KG1 (cell line): ENCODE results near the gene TP53TG5.

Experiments used
- DNase-seq: peaks from one replicate; lab custom pipeline; 2025; lab: John Stamatoyannopoulos, UW

The TP53TG5 gene

GRCh38 chr20:45378191-45378590 is at the start of gene TP53TG5:
TP53TG5 (minus strand) TSS chr20:45378325; CDS start chr20:45378236, 89 bp downstream.
- no peak for DNase-seq

- no peak for DNase-seq
These were observed 49.4 kb upstream of the TP53TG5 start for GRCh38 chr20:45427236-45428149.

DNA sequence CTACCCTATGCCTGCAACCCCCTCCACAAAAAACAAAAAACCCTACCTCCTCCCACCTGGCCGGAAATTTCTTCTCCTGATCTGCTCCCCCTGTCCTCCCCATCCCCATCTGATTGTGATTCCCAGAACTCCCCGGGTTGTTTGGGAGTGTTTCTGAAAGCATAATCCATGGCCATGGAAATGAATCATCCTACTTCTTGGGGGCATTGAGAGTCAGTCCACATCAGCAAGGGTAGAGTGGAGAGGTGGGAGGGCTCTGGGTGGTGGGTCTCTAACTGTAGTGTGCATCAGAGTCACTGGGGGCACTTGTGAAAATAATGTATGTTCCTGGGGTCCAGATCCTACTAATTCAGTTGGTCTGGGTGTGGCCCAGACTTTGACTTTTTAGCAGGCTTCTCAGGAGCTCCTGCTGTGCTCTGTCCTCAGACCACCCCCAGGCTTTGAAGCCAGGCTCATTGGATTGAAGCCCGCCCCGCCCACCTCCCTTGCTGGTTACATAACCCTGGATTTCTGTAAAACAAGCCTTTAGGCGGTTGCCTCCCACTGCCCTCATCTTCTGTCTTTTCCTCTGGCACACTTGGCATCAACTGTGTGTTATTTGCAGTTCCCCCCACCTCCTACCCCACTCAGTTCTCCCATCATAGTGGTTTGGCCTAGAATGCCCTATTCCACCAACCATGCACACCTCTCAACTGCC is 48.3 kb upstream of the TP53TG5 start:
- no peak for DNase-seq

DNA sequence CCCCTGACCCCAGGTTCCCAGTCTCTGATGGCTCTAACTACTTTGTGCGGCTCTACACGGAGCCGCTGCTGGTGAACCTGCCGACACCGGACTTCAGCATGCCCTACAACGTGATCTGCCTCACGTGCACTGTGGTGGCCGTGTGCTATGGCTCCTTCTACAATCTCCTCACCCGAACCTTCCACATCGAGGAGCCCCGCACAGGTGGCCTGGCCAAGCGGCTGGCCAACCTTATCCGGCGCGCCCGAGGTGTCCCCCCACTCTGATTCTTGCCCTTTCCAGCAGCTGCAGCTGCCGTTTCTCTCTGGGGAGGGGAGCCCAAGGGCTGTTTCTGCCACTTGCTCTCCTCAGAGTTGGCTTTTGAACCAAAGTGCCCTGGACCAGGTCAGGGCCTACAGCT is 47.4 kb upstream of the TP53TG5 start:
- no peak for DNase-seq

- DNase-seq = no peak
These were observed 45.6 kb upstream of the TP53TG5 start for GRCh38 chr20:45423700-45424099.

DNA sequence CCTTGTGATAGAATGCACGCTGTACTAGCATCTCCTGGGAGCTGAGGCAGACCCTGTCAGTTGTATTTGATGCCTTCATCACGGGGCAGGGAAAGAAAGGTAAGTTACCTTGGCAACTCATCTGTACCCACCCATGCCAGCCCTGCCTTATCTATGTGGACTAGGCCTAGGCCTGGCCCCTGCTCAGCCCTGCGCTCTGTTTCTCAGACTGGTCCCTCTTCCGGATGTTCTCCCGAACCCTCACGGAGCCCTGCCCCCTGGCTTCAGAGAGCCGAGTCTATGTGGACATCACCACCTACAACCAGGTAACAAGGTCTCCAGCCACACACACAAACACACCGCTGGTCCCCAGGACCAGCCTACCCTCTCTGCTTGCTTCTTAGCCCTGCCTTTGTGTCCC is 42.0 kb upstream of the TP53TG5 start:
- DNase-seq = no peak

DNA sequence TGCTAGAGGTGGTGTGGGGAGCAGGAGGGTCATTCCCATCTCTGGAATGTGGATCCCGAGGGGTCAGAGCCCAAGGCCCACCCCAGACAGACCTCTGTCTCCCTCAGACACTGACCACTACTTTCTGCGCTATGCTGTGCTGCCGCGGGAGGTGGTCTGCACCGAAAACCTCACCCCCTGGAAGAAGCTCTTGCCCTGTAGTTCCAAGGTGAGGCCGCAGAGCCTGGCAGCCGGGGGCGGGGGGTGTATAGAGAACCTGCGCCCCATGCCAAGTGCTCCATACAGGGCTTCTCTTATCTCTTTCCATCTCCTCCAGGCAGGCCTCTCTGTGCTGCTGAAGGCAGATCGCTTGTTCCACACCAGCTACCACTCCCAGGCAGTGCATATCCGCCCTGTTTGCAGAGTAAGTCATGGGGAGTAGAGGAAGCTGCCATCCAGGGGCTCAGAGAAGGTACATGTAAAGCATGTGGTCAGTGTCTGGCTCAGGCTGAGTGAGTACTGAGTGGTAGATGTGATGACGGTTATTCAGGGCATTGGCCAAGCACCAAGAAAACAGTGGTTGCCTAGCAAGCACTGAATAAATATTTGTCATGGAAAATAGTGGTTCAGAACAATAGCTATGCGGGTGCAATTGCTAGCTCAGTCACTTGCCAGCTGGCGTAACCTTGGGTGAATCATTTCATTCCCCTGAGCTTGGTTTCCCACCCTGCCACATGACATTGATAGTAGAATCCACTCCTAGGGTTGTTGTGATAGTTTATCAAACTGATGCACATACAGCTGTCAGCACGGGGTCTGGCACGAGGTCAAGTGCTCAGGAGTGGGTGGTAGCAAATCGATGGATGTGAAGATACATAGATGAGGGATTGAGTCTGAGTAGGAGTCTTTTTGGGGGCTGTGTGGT is 41.3 kb upstream of the TP53TG5 start:
- no peak for DNase-seq

DNA sequence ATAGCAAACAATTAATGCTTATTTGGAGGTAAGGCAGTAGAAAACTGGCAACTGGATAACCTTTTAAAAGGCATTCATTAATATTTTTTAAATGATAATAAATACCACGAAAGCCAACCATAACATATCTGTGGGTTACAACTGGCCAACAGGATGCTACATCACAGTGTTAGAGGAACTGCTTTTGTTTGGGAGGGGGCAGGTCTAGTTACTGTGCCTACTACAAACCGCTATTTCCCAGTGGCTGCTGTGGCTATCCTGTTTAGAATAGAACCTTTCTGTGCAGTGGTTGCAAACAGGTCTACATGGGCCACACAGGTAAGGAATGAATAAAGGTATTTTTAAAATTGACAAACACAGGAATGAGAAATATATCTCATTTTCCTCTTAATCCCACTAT is 38.8 kb upstream of the TP53TG5 start:
- DNase-seq = no peak

DNA sequence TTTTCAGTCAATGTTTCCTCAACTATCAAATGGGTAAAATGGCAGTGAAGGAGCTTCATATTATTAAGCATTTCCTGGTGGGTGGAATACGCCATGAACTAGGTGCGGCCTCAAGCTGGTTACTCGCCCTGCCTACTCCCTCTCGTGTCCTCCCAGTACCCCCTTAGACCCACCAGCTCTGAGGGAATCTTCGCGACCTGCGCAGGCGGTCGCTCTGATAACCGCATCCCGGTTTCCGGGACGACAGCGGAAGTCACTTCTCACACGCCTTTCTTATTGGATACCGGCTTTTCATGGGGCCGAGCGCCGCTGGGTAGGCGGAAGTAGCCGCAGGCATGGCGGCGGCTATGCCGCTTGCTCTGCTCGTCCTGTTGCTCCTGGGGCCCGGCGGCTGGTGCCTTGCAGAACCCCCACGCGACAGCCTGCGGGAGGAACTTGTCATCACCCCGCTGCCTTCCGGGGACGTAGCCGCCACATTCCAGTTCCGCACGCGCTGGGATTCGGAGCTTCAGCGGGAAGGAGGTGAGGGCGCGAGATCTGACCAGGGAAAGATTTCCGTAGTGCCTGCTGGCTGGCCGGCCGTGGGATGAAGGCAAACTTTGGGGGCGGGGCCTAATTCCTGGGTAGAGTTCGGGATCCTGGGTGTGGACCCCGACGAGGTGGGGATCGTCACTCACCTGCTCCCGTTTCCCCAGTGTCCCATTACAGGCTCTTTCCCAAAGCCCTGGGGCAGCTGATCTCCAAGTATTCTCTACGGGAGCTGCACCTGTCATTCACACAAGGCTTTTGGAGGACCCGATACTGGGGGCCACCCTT is 37.9 kb upstream of the TP53TG5 start, which contains the start of gene PIGT:
Gene PIGT (plus strand): TSS at position 320 of the 816 bp plus-strand sequence. CDS start 16 bp downstream, at position 336.
- DNase-seq = peak; percentile 82

GRCh38 chr20:45413479-45413878 is 35.4 kb upstream of the TP53TG5 start:
- DNase-seq = no peak

- no peak for DNase-seq
These were observed 34.5 kb upstream of the TP53TG5 start for GRCh38 chr20:45412653-45413052.

DNA sequence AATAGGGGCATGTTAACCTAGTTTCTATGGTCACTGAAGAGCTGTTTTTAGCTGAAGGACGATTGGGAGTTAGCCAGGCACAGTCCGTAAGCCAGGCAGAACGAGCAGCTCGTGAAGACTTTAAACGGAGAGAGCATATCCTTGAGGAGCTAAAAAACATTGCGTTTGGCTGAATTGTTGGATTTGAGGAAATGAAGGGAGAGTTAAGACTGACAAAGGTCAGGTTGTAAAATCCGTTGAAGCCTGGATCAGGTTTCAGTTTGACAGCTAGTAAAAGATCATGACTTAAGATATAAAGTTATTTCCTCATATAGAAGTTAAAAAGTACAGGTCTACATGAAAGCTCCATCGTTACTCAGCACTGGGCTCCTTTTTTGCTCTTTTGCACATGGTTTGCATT is 32.8 kb upstream of the TP53TG5 start:
- DNase-seq = no peak

DNA sequence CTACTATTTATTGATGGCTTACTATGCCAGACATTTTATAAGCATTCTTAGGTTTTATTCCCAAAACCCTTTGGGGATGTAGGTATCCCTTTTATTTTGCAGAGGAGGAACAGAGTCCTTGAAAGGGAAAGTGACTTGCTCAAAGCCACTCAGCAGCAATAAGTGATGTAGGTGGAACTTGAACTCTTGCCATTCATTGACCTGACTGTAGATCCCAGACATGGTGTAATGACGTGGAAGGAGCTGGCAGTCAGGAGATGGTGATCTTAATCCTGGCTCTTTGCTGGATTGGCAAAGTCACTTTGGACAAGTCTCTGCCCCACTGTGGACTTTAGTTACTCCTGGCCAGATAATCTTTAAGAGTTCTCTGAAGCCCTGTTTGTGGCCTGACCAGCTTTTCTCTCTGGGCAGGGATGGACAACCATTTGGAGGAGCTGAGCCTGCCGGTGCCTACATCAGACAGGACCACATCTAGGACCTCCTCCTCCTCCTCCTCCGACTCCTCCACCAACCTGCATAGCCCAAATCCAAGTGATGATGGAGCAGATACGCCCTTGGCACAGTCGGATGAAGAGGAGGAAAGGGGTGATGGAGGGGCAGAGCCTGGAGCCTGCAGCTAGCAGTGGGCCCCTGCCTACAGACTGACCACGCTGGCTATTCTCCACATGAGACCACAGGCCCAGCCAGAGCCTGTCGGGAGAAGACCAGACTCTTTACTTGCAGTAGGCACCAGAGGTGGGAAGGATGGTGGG is 31.6 kb upstream of the TP53TG5 start:
- no peak for DNase-seq

GRCh38 chr20:45408646-45409213 is 30.6 kb upstream of the TP53TG5 start:
- no peak for DNase-seq

GRCh38 chr20:45407783-45408645 is 29.9 kb upstream of the TP53TG5 start, which contains the start of gene DBNDD2:
DBNDD2 (plus strand) TSS chr20:45408289; CDS start chr20:45408468, 179 bp downstream.
- no peak for DNase-seq

DNA sequence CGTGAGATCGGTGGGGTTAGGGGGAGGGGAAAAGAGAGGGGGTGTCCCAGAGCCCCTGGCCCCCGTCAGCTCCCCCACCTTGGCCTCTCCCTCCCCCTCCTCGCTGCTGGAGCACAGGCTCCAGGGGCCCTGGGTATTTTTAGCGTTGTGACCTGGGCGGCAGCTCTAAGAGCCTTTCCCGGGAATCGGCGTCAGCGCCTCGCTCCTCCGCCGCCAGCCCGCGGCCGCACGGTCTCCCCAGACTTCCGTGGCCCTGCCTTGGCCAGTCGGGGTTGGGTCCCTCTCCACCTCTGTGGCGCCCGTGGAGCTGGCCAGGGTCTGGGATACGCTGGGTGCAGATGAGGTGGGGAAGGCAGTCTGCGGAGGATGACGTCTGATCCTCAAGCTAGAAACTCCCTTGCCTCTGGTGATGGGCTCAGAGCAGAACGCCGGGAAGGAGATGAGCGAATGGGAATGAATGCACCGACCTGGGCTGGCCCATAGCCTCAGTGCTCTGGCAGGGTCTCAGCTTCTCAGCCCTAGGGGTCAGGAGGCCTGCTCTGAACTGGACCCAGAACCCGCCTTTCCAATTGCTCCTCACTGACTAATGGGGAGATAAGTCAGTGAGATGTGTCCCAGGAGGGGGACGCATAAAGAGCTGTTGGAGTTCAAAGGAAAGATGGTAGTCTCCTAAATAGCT is 29.1 kb upstream of the TP53TG5 start:
- no peak for DNase-seq

DNA sequence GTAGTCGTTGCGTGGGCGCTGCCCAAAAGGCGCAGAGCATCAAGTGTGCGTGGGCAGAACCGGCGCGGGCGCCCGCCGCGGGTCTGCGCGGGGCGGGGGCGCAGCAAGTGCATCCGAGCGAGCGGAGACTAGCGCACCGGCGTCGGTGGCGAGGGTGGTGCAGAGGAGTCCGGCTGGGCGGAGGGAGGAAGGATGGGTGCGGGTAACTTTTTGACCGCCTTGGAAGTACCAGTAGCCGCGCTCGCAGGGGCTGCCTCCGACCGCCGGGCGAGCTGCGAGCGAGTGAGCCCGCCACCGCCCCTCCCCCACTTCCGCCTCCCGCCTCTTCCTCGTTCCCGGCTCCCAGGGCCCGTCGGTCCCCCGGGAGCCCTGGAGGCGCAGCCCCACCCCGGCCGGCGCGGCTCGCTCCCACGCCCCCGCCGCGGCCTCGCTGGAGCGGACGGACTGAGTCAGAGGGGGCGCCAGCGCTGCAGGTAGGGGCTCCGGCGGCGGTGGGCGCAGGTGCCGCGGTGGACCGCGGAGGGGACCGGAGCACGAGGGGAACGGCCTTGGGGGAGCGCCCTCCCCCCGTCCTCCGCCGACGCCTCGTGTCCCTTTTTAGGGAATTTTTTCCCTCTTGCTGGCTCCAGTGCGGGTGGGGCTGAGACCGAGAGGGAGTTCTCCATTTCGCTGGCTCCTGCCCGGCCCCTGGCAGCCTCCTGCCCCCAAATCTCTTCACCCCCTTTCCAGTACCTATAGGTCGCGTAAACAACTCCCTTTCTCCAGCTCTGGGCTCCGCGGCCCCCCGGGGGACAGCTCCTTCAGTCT is 28.3 kb upstream of the TP53TG5 start:
- no peak for DNase-seq
